Activated T-cell treated with anti-CD3 and anti-CD28 coated beads, Interleukin-2, amount 50 U/mL, for 24 hours (primary cell): ENCODE measurements around the gene FITM1.
A peak's percentile ranks its signal among the peaks of the same experiment; 100 is the strongest.

Experiments used
- DNase-seq: peaks from one replicate; pipeline ENCODE4 v3.0.0-alpha.2; 2020
- H3K27ac Mint-ChIP-seq: 2 replicates; pipeline ENCODE4 v1.8.0; 2020; ENCODE audit warnings: mild to moderate bottlenecking, mixed read lengths
- H3K27me3 Mint-ChIP-seq: 2 replicates; pipeline ENCODE4 v1.8.0; 2020; ENCODE audit warnings: mixed read lengths
- H3K36me3 Mint-ChIP-seq: 2 replicates; pipeline ENCODE4 v1.8.0; 2020; ENCODE audit warnings: low read depth, mixed read lengths
- H3K4me1 Mint-ChIP-seq: 2 replicates; pipeline ENCODE4 v1.8.0; 2020; ENCODE audit warnings: low read depth, mixed read lengths
- H3K4me3 Mint-ChIP-seq: 2 replicates; pipeline ENCODE4 v1.8.0; 2020; ENCODE audit warnings: mild to moderate bottlenecking, moderate library complexity, mixed read lengths
- H3K9me3 Mint-ChIP-seq: 2 replicates; pipeline ENCODE4 v1.8.0; 2020; ENCODE audit warnings: mixed read lengths

The FITM1 gene

DNA sequence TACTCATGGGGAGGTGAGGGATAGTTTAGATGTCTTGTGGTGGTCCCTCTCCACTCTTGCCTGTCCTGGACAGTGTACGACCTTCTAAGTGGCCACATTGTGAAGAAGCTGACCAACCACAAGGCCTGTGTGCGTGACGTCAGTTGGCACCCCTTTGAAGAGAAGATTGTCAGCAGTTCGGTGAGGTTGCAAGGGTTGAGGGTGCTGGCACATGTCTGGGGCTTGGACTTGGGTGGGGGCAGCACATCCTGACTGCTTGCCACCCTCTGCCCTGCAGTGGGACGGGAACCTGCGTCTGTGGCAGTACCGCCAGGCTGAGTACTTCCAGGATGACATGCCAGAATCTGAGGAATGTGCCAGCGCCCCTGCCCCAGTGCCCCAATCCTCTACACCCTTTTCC, 7.6 kb upstream of the FITM1 start:
- H3K4me1 Mint-ChIP-seq, result peaks cover 1% of the 10 kb centered on the region
- H3K27ac Mint-ChIP-seq, result no peak overlapping the region
- DNase-seq, result no peak
- H3K4me3 Mint-ChIP-seq, result no peak overlapping the region
- H3K9me3 Mint-ChIP-seq, result no peaks in the 10 kb centered on the region
- H3K36me3 Mint-ChIP-seq, result peaks cover 65% of the 10 kb centered on the region
- H3K27me3 Mint-ChIP-seq, result no peaks in the 10 kb centered on the region

DNA sequence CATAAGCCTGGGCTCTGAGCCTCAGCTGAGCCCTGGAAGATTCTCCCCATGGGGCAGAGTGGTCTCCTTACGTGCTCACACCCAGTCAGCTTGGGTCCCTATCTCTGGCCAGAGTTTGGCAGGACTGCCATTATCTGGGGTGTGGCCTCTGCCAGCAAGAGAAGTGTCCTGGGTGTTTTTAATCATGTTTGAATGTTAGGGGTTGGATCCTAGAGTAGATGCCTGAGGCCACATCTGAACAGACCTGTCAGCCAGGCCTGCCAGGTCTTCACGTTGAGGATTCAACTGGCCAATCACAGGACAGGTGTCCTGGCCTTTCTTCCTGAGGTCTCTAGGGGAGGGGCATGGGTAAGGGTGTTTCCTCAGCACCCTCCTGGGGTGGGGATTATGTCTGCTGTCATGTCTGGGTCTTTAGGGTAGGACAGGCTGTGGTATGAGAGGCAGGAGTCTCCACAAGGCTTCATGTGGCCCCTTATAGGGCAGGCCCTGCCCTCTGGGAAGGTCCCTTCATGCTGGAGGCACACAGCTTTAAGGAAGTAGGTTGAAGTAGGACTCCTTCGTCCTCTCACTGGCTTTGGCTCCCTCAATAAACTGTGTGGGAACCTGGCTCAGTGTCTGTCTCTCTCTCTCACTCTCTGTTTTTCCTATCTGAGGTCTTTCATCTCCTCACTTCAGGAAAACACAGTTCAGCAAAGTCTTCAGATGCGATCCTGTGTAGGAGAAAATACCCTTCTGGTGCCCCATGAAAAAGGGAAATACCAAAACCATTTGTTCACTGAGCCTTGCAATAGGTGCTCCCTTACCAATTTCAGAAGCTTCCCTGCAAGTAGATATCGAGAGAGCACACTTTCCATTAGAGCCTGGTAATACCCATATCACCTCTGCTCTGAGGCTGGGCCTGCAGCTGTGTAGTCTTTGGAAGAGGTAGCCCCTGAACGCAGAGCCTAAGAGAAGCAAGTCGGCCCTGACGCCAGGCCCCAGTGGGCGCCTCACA, 6.7 kb upstream of the FITM1 start:
- Mint-ChIP-seq H3K27me3 (no peaks in the 10 kb centered on the region), H3K27ac (peak overlapping the region; percentile 74), H3K4me3 (no peak overlapping the region), H3K9me3 (no peaks in the 10 kb centered on the region), H3K4me1 (peaks cover 3% of the 10 kb centered on the region), H3K36me3 (peaks cover 56% of the 10 kb centered on the region)
- no peak for DNase-seq

DNA sequence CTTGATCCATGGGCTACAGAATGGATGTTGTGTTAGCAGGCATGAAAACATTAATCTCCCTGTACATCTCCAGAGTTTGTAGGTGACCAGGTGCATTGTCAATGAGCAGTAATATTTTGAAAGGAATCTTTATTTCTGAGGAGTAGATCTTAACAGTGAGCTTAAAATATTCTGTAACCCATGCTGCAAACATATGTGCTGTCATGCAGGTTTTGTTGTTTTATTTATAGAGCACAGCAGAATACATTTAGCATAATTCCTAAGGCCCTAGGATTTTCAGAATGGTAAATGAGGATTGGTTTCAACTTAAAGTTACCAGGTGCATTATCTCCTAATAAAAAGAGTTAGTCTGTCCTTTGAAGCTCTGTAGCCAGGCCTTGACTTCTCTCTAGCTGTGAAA, 3.5 kb upstream of the FITM1 start:
- Mint-ChIP-seq H3K9me3 (no peaks in the 10 kb centered on the region), H3K36me3 (peaks cover 28% of the 10 kb centered on the region), H3K27me3 (no peaks in the 10 kb centered on the region), H3K27ac (no peak overlapping the region), H3K4me3 (no peak overlapping the region), H3K4me1 (peaks cover 6% of the 10 kb centered on the region)
- no peak for DNase-seq

DNA sequence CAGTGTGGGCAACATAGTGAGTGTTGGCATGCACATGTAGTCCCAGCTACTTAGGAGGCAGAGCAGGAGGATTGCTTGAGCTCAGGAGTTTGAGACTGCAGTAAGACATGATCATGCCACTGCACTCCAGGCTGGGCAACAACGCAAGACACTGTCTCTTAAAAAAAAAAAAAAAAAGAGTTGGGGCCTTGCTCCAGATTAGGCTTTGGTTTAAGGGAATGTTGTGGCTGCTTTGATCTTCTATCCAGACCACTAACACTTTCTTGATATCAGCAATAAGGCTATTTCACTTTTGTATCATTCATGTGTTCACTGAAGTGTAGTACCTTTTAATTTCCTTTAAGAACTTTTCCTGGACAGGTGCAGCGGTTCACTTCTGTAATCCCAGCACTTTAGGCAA, 2.8 kb upstream of the FITM1 start:
- no peak for DNase-seq
- H3K27me3 Mint-ChIP-seq, result no peaks in the 10 kb centered on the region
- no peak overlapping the region for H3K4me3 Mint-ChIP-seq
- H3K36me3 Mint-ChIP-seq, result peaks cover 21% of the 10 kb centered on the region
- H3K4me1 Mint-ChIP-seq, result peaks cover 13% of the 10 kb centered on the region
- no peaks in the 10 kb centered on the region for H3K9me3 Mint-ChIP-seq
- no peak overlapping the region for H3K27ac Mint-ChIP-seq

DNA sequence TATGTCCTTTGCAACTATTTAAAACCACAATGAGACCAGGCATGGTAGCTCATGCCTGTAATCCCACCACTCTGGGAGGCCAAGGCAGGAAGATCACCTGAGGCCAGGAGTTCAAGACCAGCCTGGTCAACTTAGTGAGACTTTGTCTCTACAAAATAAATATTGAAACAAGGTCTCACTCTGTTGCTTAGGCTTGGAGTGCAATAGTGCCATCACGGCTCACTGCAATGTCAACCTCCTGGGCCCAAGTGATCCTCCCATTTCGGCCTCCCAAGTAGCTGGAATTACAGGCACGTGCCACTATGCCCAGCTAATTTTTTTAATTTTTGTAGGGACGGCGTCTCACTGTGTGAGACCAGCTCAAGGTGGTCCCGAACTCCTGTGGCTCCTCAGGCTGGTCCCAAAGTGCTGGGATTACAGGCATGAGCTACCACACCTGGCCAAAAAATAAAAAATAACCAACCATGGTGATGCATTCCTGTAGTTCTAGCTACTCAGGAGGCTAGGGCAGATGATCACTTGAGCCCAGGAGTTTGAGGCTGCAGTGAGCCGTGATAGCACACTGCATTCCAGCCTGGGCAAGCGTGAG, 955 bp upstream of the FITM1 start:
- Mint-ChIP-seq H3K36me3 (peaks cover 4% of the 10 kb centered on the region), H3K27me3 (no peaks in the 10 kb centered on the region), H3K27ac (no peak overlapping the region), H3K9me3 (no peaks in the 10 kb centered on the region), H3K4me1 (peaks cover 18% of the 10 kb centered on the region), H3K4me3 (no peak overlapping the region)
- no peak for DNase-seq

DNA sequence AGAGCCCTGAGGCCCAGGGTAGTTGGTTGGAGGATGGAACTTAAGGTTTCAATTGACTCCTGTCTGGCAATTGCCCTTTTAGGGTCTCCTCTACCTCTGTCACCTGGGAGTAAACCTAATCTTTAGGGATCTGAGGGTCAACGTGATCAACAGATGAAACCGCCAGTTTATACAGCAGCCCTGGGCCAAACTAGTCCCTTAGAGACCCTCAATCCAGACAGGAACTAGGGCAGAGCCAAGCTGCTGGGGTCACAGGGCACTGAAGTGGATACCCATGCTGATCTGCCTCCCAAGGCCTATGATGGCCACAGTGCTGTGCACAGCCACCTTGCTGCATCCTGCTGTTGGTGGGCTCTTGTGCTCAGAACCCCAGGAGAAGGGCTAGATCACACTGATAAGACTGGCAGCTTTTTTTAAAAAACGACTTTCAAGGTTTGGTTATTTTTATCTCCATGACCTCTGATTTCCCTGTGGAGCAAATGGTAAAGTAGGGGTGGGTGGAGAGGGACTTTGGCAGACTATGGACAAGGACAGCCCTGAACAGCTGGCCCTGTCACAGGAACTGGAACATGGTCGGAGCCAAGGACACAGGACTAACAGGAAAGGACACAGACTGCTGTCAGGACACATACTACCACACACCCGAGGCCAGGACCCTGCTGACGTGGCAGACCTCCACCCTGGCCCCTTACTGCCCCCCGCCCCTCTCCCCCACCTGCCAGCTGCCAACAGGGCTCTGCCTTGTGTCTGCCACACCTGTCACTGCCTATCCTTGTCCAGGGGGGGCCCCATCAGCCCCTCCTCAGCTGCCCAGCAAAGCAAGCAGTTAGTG, 474 bp downstream of the FITM1 start:
- Mint-ChIP-seq H3K27ac (no peak overlapping the region), H3K4me1 (peaks cover 25% of the 10 kb centered on the region), H3K27me3 (no peaks in the 10 kb centered on the region), H3K9me3 (no peaks in the 10 kb centered on the region), H3K4me3 (no peak overlapping the region), H3K36me3 (no peaks in the 10 kb centered on the region)
- no peak for DNase-seq

DNA sequence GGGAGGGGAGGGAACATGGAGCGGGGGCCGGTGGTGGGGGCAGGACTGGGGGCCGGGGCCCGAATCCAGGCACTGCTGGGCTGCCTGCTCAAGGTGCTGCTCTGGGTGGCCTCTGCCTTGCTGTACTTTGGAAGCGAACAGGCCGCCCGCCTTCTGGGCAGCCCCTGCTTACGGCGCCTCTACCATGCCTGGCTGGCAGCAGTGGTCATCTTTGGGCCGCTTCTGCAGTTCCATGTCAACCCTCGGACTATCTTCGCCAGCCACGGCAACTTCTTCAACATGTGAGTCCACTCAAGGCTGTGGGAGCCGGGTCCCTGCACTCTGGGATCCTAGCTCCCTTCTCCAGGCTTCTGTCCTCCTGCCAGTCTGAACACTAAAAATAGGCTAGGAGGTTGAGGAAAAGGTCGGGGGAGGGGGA, 1.1 kb downstream of the FITM1 start:
- DNase-seq, result no peak
- Mint-ChIP-seq H3K27me3 (no peaks in the 10 kb centered on the region), H3K9me3 (no peaks in the 10 kb centered on the region), H3K4me1 (peaks cover 27% of the 10 kb centered on the region), H3K36me3 (peaks cover 2% of the 10 kb centered on the region), H3K4me3 (no peak overlapping the region), H3K27ac (peak overlapping the region; percentile 77)

DNA sequence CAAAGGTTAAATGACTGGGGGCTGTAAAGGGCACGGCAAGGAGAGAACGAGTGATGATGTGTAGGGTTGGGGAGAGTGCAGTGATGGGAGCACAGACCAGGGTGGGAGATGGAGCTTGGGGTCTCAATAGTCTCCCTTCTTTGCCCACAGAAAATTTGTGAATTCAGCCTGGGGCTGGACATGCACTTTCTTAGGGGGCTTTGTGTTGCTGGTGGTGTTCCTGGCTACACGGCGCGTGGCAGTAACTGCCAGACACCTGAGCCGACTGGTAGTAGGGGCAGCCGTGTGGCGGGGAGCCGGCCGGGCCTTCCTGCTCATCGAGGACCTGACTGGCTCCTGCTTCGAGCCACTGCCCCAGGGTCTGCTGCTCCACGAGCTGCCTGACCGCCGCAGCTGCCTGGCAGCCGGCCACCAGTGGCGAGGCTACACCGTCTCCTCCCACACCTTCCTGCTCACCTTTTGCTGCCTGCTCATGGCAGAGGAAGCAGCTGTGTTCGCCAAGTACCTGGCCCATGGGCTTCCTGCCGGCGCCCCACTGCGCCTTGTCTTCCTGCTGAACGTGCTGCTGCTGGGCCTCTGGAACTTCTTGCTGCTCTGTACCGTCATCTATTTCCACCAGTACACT, 1.7 kb downstream of the FITM1 start:
- peaks cover 8% of the 10 kb centered on the region for H3K36me3 Mint-ChIP-seq
- peak overlapping the region; percentile 91 for H3K27ac Mint-ChIP-seq
- H3K27me3 Mint-ChIP-seq, result no peaks in the 10 kb centered on the region
- peaks cover 33% of the 10 kb centered on the region for H3K4me1 Mint-ChIP-seq
- peak overlapping the region; percentile 33 for H3K4me3 Mint-ChIP-seq
- peak; percentile 68 for DNase-seq
- H3K9me3 Mint-ChIP-seq, result no peaks in the 10 kb centered on the region

DNA sequence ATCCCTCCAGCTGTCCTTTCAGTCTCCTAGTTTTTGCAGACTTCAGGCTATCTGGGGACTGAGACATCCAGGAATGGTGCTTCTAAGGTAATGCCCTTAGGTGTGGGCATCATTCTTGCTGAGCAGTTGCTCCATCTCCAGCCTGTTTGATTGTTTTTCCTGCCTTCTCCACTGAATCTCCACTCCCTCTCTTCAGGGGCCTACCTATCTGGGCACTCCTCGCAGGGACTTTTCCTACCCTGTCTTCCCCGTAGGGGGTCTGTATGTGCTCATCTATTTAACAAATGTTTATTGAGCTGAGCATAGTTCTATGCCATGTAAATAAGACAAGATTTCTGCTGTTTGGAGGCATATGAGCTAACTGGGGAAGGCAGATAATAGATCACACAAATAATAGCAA, 2.5 kb downstream of the FITM1 start:
- H3K27me3 Mint-ChIP-seq, result no peaks in the 10 kb centered on the region
- no peak for DNase-seq
- H3K4me3 Mint-ChIP-seq, result no peak overlapping the region
- peaks cover 39% of the 10 kb centered on the region for H3K4me1 Mint-ChIP-seq
- H3K27ac Mint-ChIP-seq, result peak overlapping the region; percentile 91
- peaks cover 16% of the 10 kb centered on the region for H3K36me3 Mint-ChIP-seq
- no peaks in the 10 kb centered on the region for H3K9me3 Mint-ChIP-seq

DNA sequence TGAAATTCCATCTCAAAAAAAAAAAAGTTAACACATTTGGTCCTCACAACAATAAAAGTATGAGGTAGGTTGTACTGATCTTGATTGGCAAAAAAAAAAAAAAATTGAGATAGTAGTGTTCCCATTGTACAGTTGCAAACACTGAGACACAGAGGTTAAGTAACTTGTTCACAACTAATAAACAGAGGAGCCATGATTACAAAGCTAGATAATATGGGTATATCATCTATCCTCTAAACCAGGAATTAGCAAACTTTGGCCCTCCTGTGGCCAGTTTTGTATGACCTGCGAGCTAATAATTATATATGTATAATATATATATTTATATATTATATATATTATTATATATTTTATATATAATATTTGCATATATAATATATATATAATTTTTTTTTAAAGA, 3.3 kb downstream of the FITM1 start:
- H3K4me3 Mint-ChIP-seq, result no peak overlapping the region
- H3K27ac Mint-ChIP-seq, result no peak overlapping the region
- peaks cover 46% of the 10 kb centered on the region for H3K4me1 Mint-ChIP-seq
- DNase-seq, result no peak
- H3K27me3 Mint-ChIP-seq, result no peaks in the 10 kb centered on the region
- peaks cover 24% of the 10 kb centered on the region for H3K36me3 Mint-ChIP-seq
- no peaks in the 10 kb centered on the region for H3K9me3 Mint-ChIP-seq

DNA sequence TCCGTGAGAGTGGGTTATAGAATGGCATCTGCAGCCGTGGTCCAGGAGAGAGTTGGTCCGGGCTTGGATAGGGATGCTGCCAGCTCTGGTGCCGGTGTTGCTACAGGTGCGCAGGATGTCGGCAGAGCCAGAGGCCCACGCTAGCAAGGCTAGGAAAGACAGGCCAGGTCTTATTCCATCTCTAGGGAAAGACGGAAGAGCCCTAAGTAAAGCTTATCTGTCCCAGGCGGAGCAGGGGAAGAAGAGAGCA, 5.0 kb downstream of the FITM1 start:
- peak overlapping the region; percentile 87 for H3K27ac Mint-ChIP-seq
- no peaks in the 10 kb centered on the region for H3K9me3 Mint-ChIP-seq
- no peak for DNase-seq
- peaks cover 39% of the 10 kb centered on the region for H3K36me3 Mint-ChIP-seq
- H3K4me1 Mint-ChIP-seq, result peaks cover 58% of the 10 kb centered on the region
- H3K4me3 Mint-ChIP-seq, result peak overlapping the region; percentile 93
- no peaks in the 10 kb centered on the region for H3K27me3 Mint-ChIP-seq

DNA sequence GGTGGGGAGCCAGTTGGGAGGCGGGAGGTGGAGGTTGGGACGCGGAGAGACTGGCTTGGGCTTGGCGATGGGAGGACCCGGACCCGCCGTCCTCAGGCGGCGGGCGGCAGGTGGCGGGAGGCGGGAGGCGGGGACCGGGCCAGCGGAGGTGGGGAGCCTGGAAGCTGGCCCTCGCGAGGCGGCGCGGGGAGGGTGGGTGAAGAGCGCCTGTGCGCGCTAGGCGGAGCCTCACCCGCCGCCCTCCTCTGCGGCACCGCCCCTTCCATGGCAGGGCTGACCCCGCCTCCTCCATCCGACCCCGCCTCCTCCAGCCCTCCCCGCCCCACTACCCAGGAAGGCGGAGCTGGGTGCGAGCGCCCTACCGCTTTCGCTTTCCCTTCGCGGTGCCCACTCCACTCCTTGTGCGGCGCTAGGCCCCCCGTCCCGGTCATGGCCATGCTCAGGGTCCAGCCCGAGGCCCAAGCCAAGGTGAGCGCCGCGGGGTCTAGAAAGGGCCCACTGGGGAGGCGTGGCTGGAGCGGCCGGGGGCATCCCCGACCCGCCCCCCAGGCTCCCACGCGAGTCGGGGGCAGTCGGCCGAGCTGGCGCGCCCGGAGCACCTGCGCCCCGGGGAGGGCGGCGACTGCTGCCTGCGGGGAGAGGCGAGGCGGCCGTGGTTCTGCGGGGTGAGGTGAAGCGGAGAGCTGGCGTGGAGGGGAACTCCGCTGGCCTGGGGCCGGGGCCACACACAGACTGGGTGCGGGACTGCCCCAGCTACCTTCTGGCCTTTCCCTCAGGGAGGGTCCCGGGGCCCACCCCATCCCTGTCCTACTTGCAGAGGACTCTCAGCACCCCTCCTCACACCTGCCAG, 5.6 kb downstream of the FITM1 start, which contains the start of gene PSME1:
Gene PSME1 (plus strand): TSS at position 361 of the 850 bp plus-strand sequence. CDS start 69 bp downstream, at position 430.
- no peaks in the 10 kb centered on the region for H3K27me3 Mint-ChIP-seq
- peak; percentile 98 for DNase-seq
- peaks cover 44% of the 10 kb centered on the region for H3K36me3 Mint-ChIP-seq
- H3K27ac Mint-ChIP-seq, result peak within 1 kb of the TSS; percentile 94
- peak within 1 kb of the TSS; percentile 93 for H3K4me3 Mint-ChIP-seq
- H3K9me3 Mint-ChIP-seq, result no peaks in the 10 kb centered on the region
- peaks cover 58% of the 10 kb centered on the region for H3K4me1 Mint-ChIP-seq

DNA sequence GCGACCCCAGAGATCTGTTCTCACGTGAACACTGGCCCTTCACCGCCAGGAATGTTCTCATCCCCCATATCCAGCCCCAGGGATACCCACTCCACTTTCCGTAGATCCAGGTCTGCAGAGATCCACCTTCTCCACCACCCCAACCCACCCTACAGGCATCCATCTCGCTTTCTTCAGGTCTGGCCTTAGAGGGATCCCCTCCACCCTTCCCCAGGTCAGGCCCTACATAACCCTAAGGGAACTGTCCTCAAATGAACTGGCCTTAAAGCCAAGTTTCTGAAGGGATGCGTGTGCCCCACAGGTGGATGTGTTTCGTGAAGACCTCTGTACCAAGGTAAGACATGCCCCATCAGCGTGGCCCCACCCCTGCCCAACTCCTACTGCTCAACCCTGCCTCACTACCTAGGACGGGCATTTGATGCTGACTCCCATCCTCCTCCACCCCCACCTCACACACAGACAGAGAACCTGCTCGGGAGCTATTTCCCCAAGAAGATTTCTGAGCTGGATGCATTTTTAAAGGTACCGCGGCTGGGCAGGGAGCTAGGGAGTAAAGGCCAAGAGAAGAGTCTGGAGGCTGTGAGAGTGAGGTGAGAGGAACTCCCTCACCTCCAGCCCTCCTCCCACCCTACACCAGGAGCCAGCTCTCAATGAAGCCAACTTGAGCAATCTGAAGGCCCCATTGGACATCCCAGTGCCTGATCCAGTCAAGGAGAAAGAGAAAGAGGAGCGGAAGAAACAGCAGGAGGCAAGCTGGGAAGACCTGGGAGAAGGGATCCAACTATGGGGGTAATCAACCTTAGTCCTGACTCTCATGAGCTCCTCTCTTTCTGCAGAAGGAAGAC, 6.4 kb downstream of the FITM1 start:
- Mint-ChIP-seq H3K27ac (peak overlapping the region; percentile 94), H3K36me3 (peaks cover 50% of the 10 kb centered on the region)

More for the DNA sequence above, 6.4 kb downstream of the FITM1 start:
- H3K9me3 Mint-ChIP-seq, result no peaks in the 10 kb centered on the region
- H3K27me3 Mint-ChIP-seq, result no peaks in the 10 kb centered on the region
- peaks cover 59% of the 10 kb centered on the region for H3K4me1 Mint-ChIP-seq
- no peak for DNase-seq
- H3K4me3 Mint-ChIP-seq, result peak overlapping the region; percentile 93
